Activated CD4-positive, alpha-beta T cell treated with anti-CD3 and anti-CD28 coated beads, Interleukin-2, amount 10 ng/mL, durations not matched to agents 7 days and 5 days (primary cell): ENCODE measurements around the gene LRRC38. TPM values are rescaled to one million over a fixed set of nuclear protein-coding genes. Genes with fewer than 3 reads are reported as not detected.

ENCODE experiments used
- CTCF ChIA-PET: fragments of 350-600 bp; sonication (Branson Sonifier 250); formaldehyde crosslinking; loops from one replicate; lab custom pipeline; 2021; ENCODE audit warnings: antibody characterized with exemption; lab: Charles Lee
- POLR2A ChIA-PET: fragments of 350-600 bp; sonication (Branson Sonifier 250); formaldehyde crosslinking; loops from one replicate; lab custom pipeline; 2021; ENCODE audit warnings: antibody characterized with exemption; lab: Charles Lee
- DNase-seq: peaks from one replicate; pipeline ENCODE4 v3.0.0-alpha.2; 2020
- H3K27ac Mint-ChIP-seq: one replicate; pipeline ENCODE4 v1.8.0; 2021; ENCODE audit warnings: mild to moderate bottlenecking, moderate library complexity, mixed read lengths
- H3K27me3 Mint-ChIP-seq: one replicate; pipeline ENCODE4 v1.8.0; 2021; ENCODE audit warnings: mixed read lengths
- H3K36me3 Mint-ChIP-seq: one replicate; pipeline ENCODE4 v1.8.0; 2021; ENCODE audit warnings: low read depth, mixed read lengths
- H3K4me1 Mint-ChIP-seq: one replicate; pipeline ENCODE4 v1.8.0; 2021; ENCODE audit warnings: mixed read lengths
- H3K4me3 Mint-ChIP-seq: one replicate; pipeline ENCODE4 v1.8.0; 2021; ENCODE audit warnings: mild to moderate bottlenecking, moderate library complexity, mixed read lengths
- H3K9me3 Mint-ChIP-seq: one replicate; pipeline ENCODE4 v1.8.0; 2021; ENCODE audit warnings: mixed read lengths
- total RNA-seq, 2 experiments: library from RNA; stranded (reverse); gene quantifications; one replicate each; pipeline ENCODE4 v1.2.3, GENCODE V29; 2021

LRRC38 gene
- total RNA-seq, 2 experiments from 2014 or later: not detected

- Mint-ChIP-seq H3K27me3 (peaks cover 4% of the 10 kb centered on the region), H3K9me3 (no peaks in the 10 kb centered on the region)
- POLR2A ChIA-PET: no interaction called here
Measured at GRCh38 chr1:13487143-13487868, 26.5 kb downstream of the LRRC38 start.

GRCh38 chr1:13483946-13484345 lies 29.9 kb downstream of the LRRC38 start:
- H3K4me1 Mint-ChIP-seq: peaks cover 6% of the 10 kb centered on the region
- ChIA-PET POLR2A (no interaction called here), CTCF (no interaction called here)
- no peaks in the 10 kb centered on the region for H3K9me3 Mint-ChIP-seq
- no peak for DNase-seq
- H3K36me3 Mint-ChIP-seq: no peaks in the 10 kb centered on the region
- H3K27me3 Mint-ChIP-seq: peaks cover 4% of the 10 kb centered on the region
- no peak overlapping the region for H3K27ac Mint-ChIP-seq
- H3K4me3 Mint-ChIP-seq: no peak overlapping the region

More at GRCh38 chr1:13487143-13487868, 26.5 kb downstream of the LRRC38 start:
- H3K4me1 Mint-ChIP-seq: no peaks in the 10 kb centered on the region
- H3K27ac Mint-ChIP-seq: peak overlapping the region; percentile 56
- no peak for DNase-seq
- CTCF ChIA-PET: interaction anchor here (0.6 kb wide), 1 partner anchor 477 kb away, joined by 3 read pairs; no protein-coding TSS in a partner anchor
- no peak overlapping the region for H3K4me3 Mint-ChIP-seq
- no peaks in the 10 kb centered on the region for H3K36me3 Mint-ChIP-seq

GRCh38 chr1:13482600-13482999 lies 31.2 kb downstream of the LRRC38 start:
- no peak for DNase-seq
- Mint-ChIP-seq H3K4me1 (peaks cover 11% of the 10 kb centered on the region), H3K4me3 (no peak overlapping the region), H3K9me3 (no peaks in the 10 kb centered on the region), H3K36me3 (no peaks in the 10 kb centered on the region), H3K27ac (no peak overlapping the region), H3K27me3 (peaks cover 4% of the 10 kb centered on the region)
- ChIA-PET CTCF (no interaction called here), POLR2A (interaction anchor here (0.6 kb wide), 1 partner anchor 172 kb away, joined by 3 read pairs; no protein-coding TSS in a partner anchor)

GRCh38 chr1:13479171-13479856 lies 34.5 kb downstream of the LRRC38 start:
- no peaks in the 10 kb centered on the region for H3K9me3 Mint-ChIP-seq
- no peak for DNase-seq
- ChIA-PET CTCF (no interaction called here), POLR2A (no interaction called here)
- H3K4me1 Mint-ChIP-seq: peaks cover 11% of the 10 kb centered on the region
- no peak overlapping the region for H3K27ac Mint-ChIP-seq
- H3K27me3 Mint-ChIP-seq: no peaks in the 10 kb centered on the region
- H3K36me3 Mint-ChIP-seq: no peaks in the 10 kb centered on the region
- H3K4me3 Mint-ChIP-seq: no peak overlapping the region

- ChIA-PET CTCF (no interaction called here), POLR2A (no interaction called here)
- Mint-ChIP-seq H3K36me3 (no peaks in the 10 kb centered on the region), H3K4me3 (no peak overlapping the region), H3K27ac (no peak overlapping the region), H3K27me3 (no peaks in the 10 kb centered on the region), H3K9me3 (no peaks in the 10 kb centered on the region), H3K4me1 (peaks cover 11% of the 10 kb centered on the region)
- no peak for DNase-seq
Measured at GRCh38 chr1:13478692-13479091, 35.1 kb downstream of the LRRC38 start.

- Mint-ChIP-seq H3K9me3 (no peaks in the 10 kb centered on the region), H3K27ac (no peak overlapping the region), H3K4me1 (no peaks in the 10 kb centered on the region), H3K36me3 (no peaks in the 10 kb centered on the region), H3K27me3 (no peaks in the 10 kb centered on the region), H3K4me3 (no peak overlapping the region)
- CTCF ChIA-PET: no interaction called here
- POLR2A ChIA-PET: no interaction called here
- no peak for DNase-seq
Measured at GRCh38 chr1:13469343-13469742, 44.5 kb downstream of the LRRC38 start.

- H3K4me3 Mint-ChIP-seq: no peak overlapping the region
- H3K36me3 Mint-ChIP-seq: no peaks in the 10 kb centered on the region
- H3K4me1 Mint-ChIP-seq: no peaks in the 10 kb centered on the region
- ChIA-PET CTCF (no interaction called here), POLR2A (no interaction called here)
- H3K27ac Mint-ChIP-seq: no peak overlapping the region
- no peaks in the 10 kb centered on the region for H3K9me3 Mint-ChIP-seq
- no peaks in the 10 kb centered on the region for H3K27me3 Mint-ChIP-seq
- DNase-seq: no peak
Measured at GRCh38 chr1:13465515-13465914, 48.3 kb downstream of the LRRC38 start.

- no peak for DNase-seq
- Mint-ChIP-seq H3K4me3 (no peak overlapping the region), H3K27me3 (no peaks in the 10 kb centered on the region), H3K27ac (no peak overlapping the region), H3K36me3 (no peaks in the 10 kb centered on the region), H3K4me1 (no peaks in the 10 kb centered on the region), H3K9me3 (no peaks in the 10 kb centered on the region)
- ChIA-PET CTCF (no interaction called here), POLR2A (no interaction called here)
Measured at GRCh38 chr1:13462682-13463081, 51.1 kb downstream of the LRRC38 start.

- POLR2A ChIA-PET: no interaction called here
- Mint-ChIP-seq H3K27ac (no peak overlapping the region), H3K9me3 (no peaks in the 10 kb centered on the region)
Measured at GRCh38 chr1:13461977-13462376, 51.8 kb downstream of the LRRC38 start.

GRCh38 chr1:13456904-13457532 lies 56.8 kb downstream of the LRRC38 start:
- Mint-ChIP-seq H3K4me3 (no peak overlapping the region), H3K4me1 (no peaks in the 10 kb centered on the region), H3K9me3 (no peaks in the 10 kb centered on the region), H3K36me3 (no peaks in the 10 kb centered on the region), H3K27me3 (no peaks in the 10 kb centered on the region), H3K27ac (no peak overlapping the region)
- ChIA-PET POLR2A (no interaction called here), CTCF (no interaction called here)
- DNase-seq: no peak

More at GRCh38 chr1:13461977-13462376, 51.8 kb downstream of the LRRC38 start:
- Mint-ChIP-seq H3K27me3 (no peaks in the 10 kb centered on the region), H3K36me3 (no peaks in the 10 kb centered on the region), H3K4me1 (no peaks in the 10 kb centered on the region), H3K4me3 (no peak overlapping the region)
- DNase-seq: no peak
- CTCF ChIA-PET: interaction anchor here (0.6 kb wide), 1 partner anchor 88 kb away, joined by 3 read pairs; no protein-coding TSS in a partner anchor

- Mint-ChIP-seq H3K27ac (no peak overlapping the region), H3K27me3 (no peaks in the 10 kb centered on the region), H3K36me3 (no peaks in the 10 kb centered on the region), H3K4me1 (no peaks in the 10 kb centered on the region), H3K4me3 (no peak overlapping the region), H3K9me3 (no peaks in the 10 kb centered on the region)
- DNase-seq: no peak
- ChIA-PET CTCF (interaction anchor here (1.2 kb wide), 1 partner anchor 13 kb away, joined by 3 read pairs; no protein-coding TSS in a partner anchor), POLR2A (interaction anchor here (0.6 kb wide), 1 partner anchor 8 kb away, joined by 3 read pairs; no protein-coding TSS in a partner anchor)
Measured at GRCh38 chr1:13451399-13451965, 62.3 kb downstream of the LRRC38 start.

- Mint-ChIP-seq H3K4me3 (no peak overlapping the region), H3K27ac (no peak overlapping the region), H3K27me3 (no peaks in the 10 kb centered on the region), H3K9me3 (no peaks in the 10 kb centered on the region), H3K36me3 (no peaks in the 10 kb centered on the region), H3K4me1 (no peaks in the 10 kb centered on the region)
- no peak for DNase-seq
- ChIA-PET CTCF (interaction anchor here (0.5 kb wide), 1 partner anchor 1291 kb away, joined by 3 read pairs; no protein-coding TSS in a partner anchor), POLR2A (interaction anchor here (0.6 kb wide), 1 partner anchor 26 kb away, joined by 3 read pairs; no protein-coding TSS in a partner anchor)
Measured at GRCh38 chr1:13450204-13450603, 63.6 kb downstream of the LRRC38 start.
